T-helper 1 cell treated with Interleukin-12 subunit alpha and Interleukin-12 subunit beta and Interleukin-4 antibody, amounts not matched to agents 30 ng/mL and 1 ng/mL, for 36 hours (primary cell): ENCODE measurements around the gene SLAMF8. TPM values are rescaled to one million over a fixed set of nuclear protein-coding genes. Genes with fewer than 3 reads are reported as not detected.

ENCODE experiments used
- intact Hi-C: fragments of 100-400 bp; cut with micrococcal nuclease; formaldehyde crosslinking; loops from one replicate; pipeline ENCODE4 v1.15.1; 2024
- total RNA-seq: library from RNA; stranded (reverse); gene quantifications from 2 replicates; pipeline ENCODE4 v1.2.3, GENCODE V29; 2022

The SLAMF8 gene
- total RNA-seq, 1 donor from 2014 or later: 0.83 TPM

GRCh38 chr1:159845751-159846629, 19.3 kb downstream of the SLAMF8 start:
- intact Hi-C loops: no loop called here

GRCh38 chr1:159847231-159847630, 20.6 kb downstream of the SLAMF8 start:
- intact Hi-C loops: no loop called here

GRCh38 chr1:159848326-159848725, 21.7 kb downstream of the SLAMF8 start:
- intact Hi-C loops: no loop called here

DNA sequence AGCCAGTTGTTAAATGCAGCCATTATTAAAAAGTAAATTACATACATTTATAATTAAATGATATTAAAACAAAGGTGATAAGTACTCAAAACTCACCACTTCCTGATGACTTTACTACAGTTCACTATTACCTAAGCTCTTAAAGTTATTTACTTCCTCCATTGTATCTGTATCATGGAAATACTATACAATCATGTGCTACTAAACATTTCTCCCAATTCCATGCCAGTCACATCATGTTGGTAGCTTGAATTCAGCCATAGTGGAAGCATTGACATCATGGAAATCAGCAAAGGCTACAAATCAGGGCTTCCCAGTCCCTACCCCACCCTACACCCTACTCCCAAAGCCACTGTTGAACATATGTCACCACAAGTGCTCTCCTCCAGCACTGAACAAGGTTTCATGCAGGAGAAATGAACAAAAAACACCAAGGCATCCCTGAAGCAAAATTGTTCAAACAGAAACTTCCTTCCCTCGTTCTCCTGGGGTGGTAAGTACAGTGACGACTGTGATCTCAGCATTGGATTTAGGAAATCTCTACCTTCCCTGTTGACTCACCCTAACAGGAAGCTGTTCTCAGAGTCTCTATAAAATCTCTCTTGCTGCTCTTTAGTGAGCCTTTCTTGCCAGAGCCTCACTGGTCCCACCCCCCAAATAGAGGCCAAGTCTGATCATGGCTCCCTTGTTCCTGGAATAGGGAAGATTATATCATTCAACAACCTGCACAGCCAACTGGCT, 23.1 kb downstream of the SLAMF8 start:
- intact Hi-C loops: loop anchor here (2.0 to 5.0 kb wide), 2 partner anchors 13 to 32 kb away; no protein-coding TSS in a partner anchor

- intact Hi-C loops: loop anchor here (2.0 to 5.0 kb wide), 2 partner anchors 15 to 34 kb away; no protein-coding TSS in a partner anchor
These were observed 24.7 kb downstream of the SLAMF8 start for GRCh38 chr1:159851407-159851806.

GRCh38 chr1:159853417-159854115, 26.9 kb downstream of the SLAMF8 start:
- intact Hi-C loops: loop anchor here (5.0 kb wide), 1 partner anchor 36 kb away; no protein-coding TSS in a partner anchor

DNA sequence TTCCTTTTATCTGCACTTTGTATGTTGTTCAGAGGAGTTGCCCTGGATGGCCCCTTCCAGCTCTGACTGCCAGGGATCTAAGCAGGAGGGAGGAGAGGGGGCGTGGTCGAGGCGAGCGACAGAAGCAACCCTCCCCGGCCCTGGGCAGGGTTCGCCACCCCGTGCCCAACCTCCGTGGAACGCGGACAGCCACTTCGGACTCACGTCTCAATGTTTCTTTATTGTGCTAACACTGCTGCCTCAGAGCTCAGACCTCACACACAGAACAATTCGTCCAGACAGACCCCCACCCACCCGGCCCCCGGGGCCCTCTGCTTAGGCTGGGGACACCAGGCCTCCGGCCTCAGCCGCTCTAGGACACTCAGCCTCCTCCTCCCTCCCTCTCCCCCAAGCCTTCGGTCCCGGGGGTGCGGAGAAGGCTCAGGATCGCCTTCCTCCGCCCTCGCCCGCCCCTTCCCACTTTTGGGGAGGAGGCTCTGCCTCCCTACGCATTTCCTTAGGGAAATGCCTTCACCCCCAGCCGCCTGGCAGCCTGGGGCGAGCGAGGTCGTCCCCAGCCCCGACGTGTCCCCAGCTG, 27.5 kb downstream of the SLAMF8 start:
- intact Hi-C loops: loop anchor here (5.0 kb wide), 1 partner anchor 37 kb away; no protein-coding TSS in a partner anchor

DNA sequence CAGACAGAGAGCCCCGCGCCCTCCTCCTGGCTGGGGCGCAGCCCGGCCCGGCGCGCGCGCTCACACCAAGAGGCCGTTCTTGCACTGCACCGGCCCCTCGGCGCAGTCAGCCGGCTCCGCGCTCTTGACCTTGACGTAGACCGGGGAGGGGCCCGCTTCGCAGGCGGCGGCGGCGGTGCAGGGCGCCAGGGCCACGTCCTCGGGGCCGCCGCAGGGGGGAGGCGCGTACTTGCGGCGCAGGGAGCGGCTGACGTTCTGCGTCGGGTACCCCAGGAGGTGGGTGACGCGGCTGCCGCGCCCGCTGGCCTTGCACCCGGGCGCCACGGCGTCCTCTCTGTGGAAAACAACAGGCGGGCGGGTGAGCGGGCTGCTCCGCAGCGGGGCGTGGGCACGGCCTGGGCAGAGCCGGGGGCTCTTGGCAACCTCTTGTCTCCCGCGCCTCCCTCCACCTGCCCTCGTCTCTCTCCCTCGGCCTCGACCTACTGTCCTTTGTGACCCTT, 28.1 kb downstream of the SLAMF8 start:
- intact Hi-C loops: loop anchor here (5.0 kb wide), 1 partner anchor 37 kb away; no protein-coding TSS in a partner anchor

DNA sequence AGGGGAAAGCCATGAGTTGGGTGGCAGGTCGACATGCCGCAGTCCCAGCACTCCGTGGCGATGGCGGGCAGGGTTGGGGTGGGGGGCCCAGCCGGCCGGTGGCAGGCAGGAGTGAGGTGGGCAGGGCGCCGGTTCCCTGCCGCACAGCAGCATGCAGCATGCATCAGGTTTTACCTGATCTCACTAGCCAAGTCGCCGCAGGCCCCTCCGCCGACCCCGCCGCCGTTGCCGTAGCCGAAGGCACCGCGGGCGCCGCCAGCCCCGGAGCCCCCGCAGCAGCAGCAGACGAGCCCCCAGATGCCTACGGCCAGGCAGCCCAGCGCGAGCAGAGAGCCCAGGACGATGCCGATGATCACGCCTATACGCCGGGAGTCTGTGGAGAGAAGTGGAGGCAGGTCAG, 29.0 kb downstream of the SLAMF8 start:
- intact Hi-C loops: no loop called here

- intact Hi-C loops: no loop called here
These were observed 29.9 kb downstream of the SLAMF8 start for GRCh38 chr1:159856576-159856975.

- intact Hi-C loops: no loop called here
These were observed 31.2 kb downstream of the SLAMF8 start for GRCh38 chr1:159857889-159858288.

GRCh38 chr1:159859767-159860322, 33.2 kb downstream of the SLAMF8 start:
- intact Hi-C loops: no loop called here

DNA sequence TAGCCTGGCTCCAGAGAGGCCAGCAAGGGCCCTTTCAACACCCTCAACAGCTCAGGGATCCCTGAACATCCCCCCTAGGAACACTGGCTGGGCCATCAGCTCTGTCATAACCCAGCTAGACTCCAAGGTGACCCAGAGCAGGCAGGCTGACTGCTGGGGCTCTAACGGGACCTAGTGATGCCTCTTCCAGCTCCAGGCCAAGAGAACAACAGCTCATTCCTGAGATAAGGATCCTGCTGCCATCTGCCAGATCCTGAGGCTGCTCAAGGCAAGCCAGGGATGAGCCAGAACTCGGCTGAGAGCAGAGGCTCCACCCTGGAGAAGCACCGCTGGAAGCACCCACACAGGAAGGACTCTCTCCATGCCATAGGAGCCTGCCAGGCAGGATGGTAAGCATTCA, 33.8 kb downstream of the SLAMF8 start:
- intact Hi-C loops: no loop called here

DNA sequence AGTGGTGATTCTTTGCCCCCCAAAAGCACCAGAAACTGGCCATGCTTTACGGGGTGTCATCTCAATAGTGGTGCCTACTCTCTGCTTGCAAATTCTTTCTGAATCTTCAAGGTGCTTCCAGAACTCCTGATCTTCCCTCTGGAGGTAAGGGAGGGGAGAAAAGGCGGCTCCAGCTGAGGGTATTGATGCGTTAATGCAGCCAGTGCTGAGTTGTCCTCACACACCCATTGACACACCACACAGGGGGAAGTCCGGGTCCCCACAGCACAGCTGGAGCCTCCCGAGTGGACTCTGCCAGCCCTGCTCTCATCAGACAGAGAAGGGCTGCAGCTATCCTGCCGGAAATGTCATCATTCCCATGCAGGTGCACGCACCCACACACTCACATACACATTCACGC, 34.5 kb downstream of the SLAMF8 start:
- intact Hi-C loops: no loop called here

- intact Hi-C loops: no loop called here
These were observed 35.4 kb downstream of the SLAMF8 start for GRCh38 chr1:159862031-159862430.

- intact Hi-C loops: no loop called here
These were observed 35.9 kb downstream of the SLAMF8 start, which contains the start of gene VSIG8 for GRCh38 chr1:159862557-159862956. TSS of gene VSIG8 (minus strand) at chr1:159862657. CDS start at chr1:159862521, 136 bp downstream.

GRCh38 chr1:159864262-159864661, 37.6 kb downstream of the SLAMF8 start:
- intact Hi-C loops: no loop called here

GRCh38 chr1:159866066-159866465, 39.4 kb downstream of the SLAMF8 start:
- intact Hi-C loops: no loop called here

DNA sequence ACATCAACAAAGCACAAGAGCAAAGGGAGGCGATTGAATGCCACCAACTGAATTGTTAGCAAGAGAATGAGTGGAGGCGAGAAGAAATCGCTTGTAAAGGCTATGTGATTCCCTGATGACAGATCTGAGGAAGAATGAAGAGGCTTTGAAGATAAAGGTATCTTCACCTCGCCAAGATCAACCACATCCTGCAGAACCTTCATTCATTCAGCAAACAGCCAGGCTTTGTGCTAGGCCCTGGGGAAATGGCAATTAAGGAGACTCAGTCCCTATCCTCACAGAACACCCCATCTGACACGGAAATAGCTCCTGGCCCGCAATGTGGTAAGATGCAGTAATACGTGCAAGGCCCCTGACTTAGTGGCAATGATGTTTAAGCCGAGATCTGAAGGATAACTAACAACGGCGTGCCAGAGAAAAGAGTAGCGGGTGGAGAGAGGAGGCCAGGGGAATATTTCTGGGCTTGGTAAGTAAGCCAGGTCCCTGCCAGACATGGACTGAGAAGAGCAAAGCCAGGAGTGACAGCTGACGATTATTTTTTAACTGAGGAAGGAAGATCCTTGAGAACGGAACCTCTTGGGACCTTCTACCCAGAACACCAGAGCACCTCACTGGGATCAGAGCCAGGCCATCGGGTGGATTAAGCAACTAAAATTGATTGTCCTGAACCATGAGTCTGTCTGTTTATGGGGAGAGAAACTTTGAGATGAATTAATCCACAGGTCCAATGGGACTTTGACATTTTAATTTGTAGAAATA, 40.4 kb downstream of the SLAMF8 start:
- intact Hi-C loops: no loop called here

DNA sequence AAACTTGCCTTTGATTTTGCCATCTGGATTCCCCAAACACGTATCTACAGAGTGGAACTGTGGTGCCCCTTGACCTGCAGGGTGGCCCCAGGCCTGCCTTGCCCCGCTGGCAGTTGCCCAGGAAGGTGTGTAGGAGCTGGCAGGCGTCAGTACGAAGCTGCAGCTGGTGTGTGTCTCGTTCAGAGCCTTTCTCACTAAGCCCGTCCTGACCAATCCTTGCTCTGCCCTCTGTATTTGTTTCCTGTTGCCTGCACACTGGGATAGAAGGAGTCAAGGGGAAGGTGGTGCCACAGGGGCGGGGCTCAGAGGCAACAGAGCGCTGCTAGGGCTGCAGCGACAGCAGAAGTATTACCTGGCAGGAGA, 41.0 kb downstream of the SLAMF8 start:
- intact Hi-C loops: no loop called here
